ENCODE measurements around the gene ELANE.
"Not testable (repeated sequence)": the region's sequence is repeated elsewhere in the genome, so short reads cannot be mapped to it uniquely, and the experiment has no call there.

The ELANE gene

DNA sequence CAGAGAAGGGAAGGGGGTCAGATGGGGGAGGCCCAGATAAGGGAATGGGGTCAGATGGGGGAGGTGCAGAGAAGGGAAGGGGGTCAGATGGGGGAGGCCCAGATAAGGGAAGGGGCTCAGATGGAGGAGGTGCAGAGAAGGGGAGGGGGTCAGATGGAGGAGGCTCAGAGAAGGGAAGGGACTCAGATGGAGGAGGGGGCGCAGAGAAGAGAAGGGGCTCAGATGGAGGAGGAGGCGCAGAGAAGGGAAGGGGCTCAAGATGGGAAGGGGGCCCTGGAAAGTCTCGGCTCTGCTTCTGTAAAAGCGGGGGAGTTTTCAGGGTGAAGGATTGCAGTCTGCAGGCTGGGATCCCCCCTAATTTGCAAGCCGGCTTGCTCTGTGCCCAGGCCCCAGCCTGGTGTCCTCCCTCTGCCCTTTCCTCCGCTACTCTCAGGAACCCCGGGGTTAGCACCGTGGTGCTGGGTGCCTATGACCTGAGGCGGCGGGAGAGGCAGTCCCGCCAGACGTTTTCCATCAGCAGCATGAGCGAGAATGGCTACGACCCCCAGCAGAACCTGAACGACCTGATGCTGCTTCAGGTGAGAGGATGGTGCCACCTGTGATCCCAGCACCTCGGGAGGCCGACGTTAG is 22.9 kb upstream of the ELANE start:
- TF ChIP-seq, protein P1, sequence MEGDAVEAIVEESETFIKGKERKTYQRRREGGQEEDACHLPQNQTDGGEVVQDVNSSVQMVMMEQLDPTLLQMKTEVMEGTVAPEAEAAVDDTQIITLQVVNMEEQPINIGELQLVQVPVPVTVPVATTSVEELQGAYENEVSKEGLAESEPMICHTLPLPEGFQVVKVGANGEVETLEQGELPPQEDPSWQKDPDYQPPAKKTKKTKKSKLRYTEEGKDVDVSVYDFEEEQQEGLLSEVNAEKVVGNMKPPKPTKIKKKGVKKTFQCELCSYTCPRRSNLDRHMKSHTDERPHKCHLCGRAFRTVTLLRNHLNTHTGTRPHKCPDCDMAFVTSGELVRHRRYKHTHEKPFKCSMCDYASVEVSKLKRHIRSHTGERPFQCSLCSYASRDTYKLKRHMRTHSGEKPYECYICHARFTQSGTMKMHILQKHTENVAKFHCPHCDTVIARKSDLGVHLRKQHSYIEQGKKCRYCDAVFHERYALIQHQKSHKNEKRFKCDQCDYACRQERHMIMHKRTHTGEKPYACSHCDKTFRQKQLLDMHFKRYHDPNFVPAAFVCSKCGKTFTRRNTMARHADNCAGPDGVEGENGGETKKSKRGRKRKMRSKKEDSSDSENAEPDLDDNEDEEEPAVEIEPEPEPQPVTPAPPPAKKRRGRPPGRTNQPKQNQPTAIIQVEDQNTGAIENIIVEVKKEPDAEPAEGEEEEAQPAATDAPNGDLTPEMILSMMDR (IDR thresholded peaks at IDR 0.05; ENCODE audit: control extremely low read depth, extremely low read depth, low read depth, missing control alignments): no peak
- POLR2A ChIA-PET: no interaction called here
- CTCF ChIA-PET: no interaction called here
- no peak for DNase-seq (ENCODE audit: extremely low spot score)

DNA sequence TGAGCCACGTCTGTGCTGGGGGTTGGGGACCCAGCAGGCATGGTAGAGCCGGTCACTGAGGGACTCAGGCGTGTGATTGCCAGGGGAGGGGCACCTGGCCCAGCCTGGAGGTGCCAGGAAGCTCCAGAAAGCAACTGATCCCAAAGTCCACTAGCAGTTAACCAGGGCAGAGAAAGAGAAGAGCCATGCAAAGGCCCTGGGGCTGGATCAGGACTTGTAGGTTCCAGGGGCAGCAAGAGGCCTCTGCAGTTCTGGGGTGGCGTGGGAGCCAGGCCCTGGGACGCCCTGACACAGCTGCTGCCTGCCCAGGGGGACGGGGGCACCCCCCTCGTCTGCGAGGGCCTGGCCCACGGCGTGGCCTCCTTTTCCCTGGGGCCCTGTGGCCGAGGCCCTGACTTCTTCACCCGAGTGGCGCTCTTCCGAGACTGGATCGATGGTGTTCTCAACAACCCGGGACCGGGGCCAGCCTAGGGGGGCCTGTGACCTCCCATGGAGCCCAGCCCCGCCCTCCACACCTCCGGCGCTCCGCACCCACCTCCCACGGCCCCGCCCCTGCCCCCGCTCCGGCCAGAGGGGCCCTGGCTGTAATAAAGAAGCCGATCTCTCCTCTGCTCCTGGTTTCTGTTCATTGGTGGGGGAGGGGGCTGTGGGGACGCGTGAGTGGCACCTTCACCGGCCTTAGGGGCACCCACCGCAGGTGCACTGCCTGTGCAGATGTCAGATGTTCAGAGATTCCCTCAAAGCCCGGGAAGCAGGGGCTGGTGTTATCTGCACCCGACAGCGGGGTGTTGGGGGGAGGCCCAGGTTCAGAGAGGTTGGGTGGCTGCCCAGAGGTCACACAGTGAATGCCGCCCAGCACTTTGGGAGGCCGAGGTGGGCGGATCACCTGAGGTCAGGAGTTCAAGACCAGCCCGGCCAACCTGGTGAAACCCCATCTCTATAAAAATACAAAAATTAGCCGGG is 20.4 kb upstream of the ELANE start:
- POLR2A ChIA-PET: no interaction called here
- CTCF ChIA-PET: no interaction called here
- no peak for DNase-seq (ENCODE audit: extremely low spot score)
- TF ChIP-seq, protein P1 (IDR thresholded peaks at IDR 0.05; ENCODE audit: control extremely low read depth, extremely low read depth, low read depth, missing control alignments): no peak

DNA sequence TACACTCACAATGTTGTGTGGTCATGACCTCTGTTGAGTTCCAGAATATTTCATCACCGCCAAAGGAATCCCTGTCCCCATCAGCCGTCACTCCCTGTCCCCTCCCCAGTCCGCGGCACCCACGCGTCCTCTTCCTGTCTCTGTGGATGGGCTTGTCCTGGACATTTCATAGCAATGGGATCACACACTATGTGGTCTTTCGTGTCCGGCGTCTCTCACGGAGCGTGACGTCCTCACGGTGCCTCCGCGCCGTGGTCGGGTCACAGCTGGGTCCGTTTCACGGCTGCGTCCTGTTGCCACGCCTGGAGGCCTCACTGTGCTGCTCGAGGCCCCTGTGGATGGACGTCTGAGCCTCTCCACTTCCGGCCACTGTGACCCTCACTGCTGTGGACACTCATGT is 17.9 kb upstream of the ELANE start:
- ChIA-PET CTCF (no interaction called here), POLR2A (no interaction called here)
- TF ChIP-seq, protein P1 (IDR thresholded peaks at IDR 0.05; ENCODE audit: control extremely low read depth, extremely low read depth, low read depth, missing control alignments): no peak
- DNase-seq (ENCODE audit: extremely low spot score): no peak

DNA sequence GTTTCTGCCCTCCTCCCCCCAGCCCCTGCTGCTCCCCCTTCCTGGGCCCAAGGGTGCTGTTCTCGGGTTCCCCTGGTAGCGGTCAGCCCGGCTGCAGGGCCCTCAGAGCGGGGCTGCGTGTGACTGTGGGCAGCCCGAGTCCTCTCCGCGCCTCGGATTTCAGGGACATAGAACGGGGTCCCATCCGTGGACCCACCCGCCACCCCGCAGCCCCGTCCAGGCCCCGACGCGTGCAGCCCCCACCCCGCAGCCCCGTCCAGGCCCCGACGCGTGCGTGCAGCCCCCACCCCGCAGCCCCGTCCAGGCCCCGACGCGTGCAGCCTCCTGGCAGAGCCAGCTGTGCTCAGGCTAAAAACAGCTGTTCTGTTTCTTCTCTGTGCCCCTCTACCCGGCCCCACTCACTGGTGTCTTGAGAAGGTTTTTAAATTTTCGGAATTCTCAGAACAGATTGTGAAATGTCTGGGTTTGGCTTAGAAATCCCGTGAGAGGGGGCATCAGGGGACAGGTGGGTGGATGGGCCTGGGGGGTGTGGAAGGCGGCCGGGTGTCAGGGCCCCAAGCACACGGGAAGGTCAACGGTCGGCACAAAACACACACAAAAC is 16.8 kb upstream of the ELANE start:
- TF ChIP-seq, protein P1 (IDR thresholded peaks at IDR 0.05; ENCODE audit: control extremely low read depth, extremely low read depth, low read depth, missing control alignments): no peak
- CTCF ChIA-PET: no interaction called here
- POLR2A ChIA-PET: no interaction called here
- no peak for DNase-seq (ENCODE audit: extremely low spot score)

DNA sequence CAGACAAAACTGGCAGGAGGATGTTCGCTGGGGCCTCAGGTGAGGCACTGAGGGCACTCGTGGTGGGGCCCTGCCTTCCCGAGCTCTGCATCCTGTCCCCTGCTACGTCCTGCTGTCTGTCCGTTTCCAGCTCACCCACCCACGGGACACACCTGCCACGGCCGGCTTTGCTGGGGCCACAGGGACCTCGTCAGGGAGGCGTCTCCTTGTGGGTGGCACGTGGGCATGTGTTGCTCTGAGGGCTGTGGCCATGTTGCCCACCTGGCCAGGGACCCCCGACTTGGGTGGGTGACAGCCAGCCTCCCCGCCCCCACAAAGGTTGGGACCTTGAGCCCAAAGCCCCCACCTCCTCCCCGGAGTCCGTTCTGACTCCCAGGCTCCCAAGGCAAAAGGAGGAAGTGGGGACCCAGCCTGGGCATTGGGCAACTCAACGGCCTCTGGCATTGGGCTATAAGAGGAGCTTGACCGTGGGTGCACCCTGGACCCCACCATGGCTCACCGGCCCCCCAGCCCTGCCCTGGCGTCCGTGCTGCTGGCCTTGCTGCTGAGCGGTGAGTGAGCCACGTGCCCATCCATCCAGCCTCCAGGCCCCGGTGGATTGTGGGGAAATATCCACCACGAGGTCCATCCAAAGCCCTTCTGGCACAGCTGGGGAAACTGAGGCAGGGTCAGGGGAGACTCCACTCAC is 11.4 kb upstream of the ELANE start, which contains the start of gene PRTN3:
Gene PRTN3 (plus strand): TSS at position 481 of the 688 bp plus-strand sequence. CDS start 10 bp downstream, at position 491.
- DNase-seq (ENCODE audit: extremely low spot score): no peak
- CTCF ChIA-PET: interaction anchor here (1.0 to 1.3 kb wide), 2 partner anchors 16 to 23 kb away, joined by 4 to 5 read pairs; no protein-coding TSS in a partner anchor
- TF ChIP-seq, protein P1 (IDR thresholded peaks at IDR 0.05; ENCODE audit: control extremely low read depth, extremely low read depth, low read depth, missing control alignments): no peak
- POLR2A ChIA-PET: no interaction called here

DNA sequence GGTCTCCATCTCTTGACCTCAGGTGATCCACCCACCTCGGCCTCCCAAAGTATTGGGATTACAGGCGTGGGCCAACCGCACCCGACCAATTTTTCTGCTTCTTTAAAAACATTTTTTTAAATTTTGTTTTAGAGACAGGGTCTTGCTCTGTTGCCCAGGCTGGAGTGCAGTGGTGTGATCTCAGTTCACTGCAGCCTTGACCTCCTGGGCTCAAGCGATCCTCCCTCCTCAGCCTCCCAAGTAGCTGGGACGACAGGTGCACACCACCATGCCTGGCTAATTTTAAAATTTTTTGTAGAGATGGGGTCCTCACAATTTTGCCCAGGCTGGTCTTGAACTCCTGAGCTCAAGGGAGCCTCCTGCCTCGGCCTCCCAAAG is 9.3 kb upstream of the ELANE start:
- DNase-seq (ENCODE audit: extremely low spot score): not testable (repeated sequence)
- POLR2A ChIA-PET: interaction anchor here (0.9 kb wide), 1 partner anchor 40 kb away, joined by 3 read pairs; no protein-coding TSS in a partner anchor
- CTCF ChIA-PET: interaction anchor here (1.5 kb wide), 1 partner anchor 14 kb away, joined by 7 read pairs; no protein-coding TSS in a partner anchor

All from GM10248 (cell line).